ENCODE results near the gene TBXAS1. TPM values are rescaled to one million over a fixed set of nuclear protein-coding genes. Genes with fewer than 3 reads are reported as not detected.
A peak's percentile ranks its signal among the peaks of the same experiment; 100 is the strongest.

TBXAS1 gene
- total RNA-seq, 2 experiments from 2014 or later = 8.8 to 11.8 TPM

DNA sequence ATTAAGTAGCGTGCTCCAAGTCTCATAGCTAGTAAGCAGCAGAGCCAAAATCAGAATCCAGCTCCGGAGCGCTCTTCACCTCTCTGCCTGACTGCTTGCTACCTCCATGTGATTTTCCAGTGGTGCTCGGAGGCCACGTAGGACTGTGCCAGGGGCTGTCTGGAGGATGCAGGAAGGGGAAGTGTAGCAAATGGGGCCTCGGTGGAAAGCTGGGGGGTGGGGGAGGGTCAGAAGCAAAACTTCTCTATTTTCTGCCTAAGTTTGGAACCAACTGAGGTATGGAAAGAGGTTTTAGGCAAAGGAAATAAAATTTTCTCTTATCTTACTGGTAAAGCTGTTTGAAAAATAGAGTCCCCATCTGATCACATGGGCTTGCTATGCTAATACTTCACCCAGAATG, 108.7 kb downstream of the TBXAS1 start:
- Mint-ChIP-seq H3K27me3 (no peaks in the 10 kb centered on the region), H3K4me3 (no peak overlapping the region), H3K9me3 (no peaks in the 10 kb centered on the region), H3K36me3 (ENCODE audit: low read depth) (peaks cover 3% of the 10 kb centered on the region), H3K4me1 (peaks cover 14% of the 10 kb centered on the region), H3K27ac (no peak overlapping the region)
- ChIA-PET CTCF (no interaction called here), POLR2A (no interaction called here)
- no peak for DNase-seq

DNA sequence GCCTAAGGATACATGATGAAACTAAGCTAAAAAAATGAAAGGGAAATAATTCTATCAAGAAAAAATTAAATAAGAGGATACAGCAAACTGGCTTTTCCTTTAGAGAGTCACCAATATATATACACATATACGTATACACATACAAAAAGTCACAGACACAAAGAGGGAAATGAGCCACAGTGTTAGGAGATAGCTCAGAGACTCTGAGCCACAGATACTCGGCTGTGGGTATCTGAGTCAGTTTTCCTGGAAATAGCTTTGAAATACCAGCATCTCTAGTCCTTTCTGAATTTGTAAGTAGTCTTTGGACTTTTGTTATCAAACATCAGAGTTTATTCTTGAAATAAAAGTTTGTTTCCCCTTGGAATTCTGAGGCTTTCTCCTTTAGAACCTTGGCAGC, 111.8 kb downstream of the TBXAS1 start:
- Mint-ChIP-seq H3K36me3 (ENCODE audit: low read depth) (peaks cover 12% of the 10 kb centered on the region), H3K27ac (no peak overlapping the region), H3K9me3 (peaks cover 12% of the 10 kb centered on the region), H3K4me1 (peaks cover 14% of the 10 kb centered on the region), H3K27me3 (peaks cover 2% of the 10 kb centered on the region), H3K4me3 (no peak overlapping the region)
- peak; percentile 13 for DNase-seq
- ChIA-PET POLR2A (no interaction called here), CTCF (interaction anchor here (0.7 to 2.1 kb wide), 6 partner anchors 9 to 131 kb away, joined by 3 to 7 read pairs (median 6); no protein-coding TSS in a partner anchor)

DNA sequence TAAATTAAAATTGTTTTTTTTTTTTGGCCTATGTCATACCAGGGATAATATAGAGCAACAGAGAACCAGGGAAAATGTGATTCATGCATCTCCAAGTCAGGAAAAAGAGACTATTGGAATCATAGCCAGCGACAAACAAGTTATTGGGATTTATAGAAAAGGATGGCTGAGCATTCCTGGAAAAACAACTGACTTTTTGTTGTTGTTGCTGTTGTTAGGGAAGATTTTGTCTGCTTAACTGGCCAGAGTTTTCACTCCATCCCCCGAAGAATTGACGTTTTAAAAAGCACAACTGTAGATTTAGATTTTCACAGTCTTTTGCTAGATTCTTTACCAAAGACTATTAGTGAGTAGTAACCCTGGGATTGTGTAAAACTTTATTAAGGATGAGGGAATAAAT, 112.4 kb downstream of the TBXAS1 start:
- Mint-ChIP-seq H3K9me3 (peaks cover 12% of the 10 kb centered on the region), H3K4me3 (no peak overlapping the region), H3K27me3 (peaks cover 2% of the 10 kb centered on the region), H3K4me1 (peaks cover 14% of the 10 kb centered on the region), H3K36me3 (ENCODE audit: low read depth) (peaks cover 12% of the 10 kb centered on the region), H3K27ac (peak overlapping the region; percentile 23)
- no peak for DNase-seq
- CTCF ChIA-PET = interaction anchor here (0.7 to 2.1 kb wide), 6 partner anchors 10 to 131 kb away, joined by 3 to 7 read pairs (median 6); no protein-coding TSS in a partner anchor
- POLR2A ChIA-PET = no interaction called here

DNA sequence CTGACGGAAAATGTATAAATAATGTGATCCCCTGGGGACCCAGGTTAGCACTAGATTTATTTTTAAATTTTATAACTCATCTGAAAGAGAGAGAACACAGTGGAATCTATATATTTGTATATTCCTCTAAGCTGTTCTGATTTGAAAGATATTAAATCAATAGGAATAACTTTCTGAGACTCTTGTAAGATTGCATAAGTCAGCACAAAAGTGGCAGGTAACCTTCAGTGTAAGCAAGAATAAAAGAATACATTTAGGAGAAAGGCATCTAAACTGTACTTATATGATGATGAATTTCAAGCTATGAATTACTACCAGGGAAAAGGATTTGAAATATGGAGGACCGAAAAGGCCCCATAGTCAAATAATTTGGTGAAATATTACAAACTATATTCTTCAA, 112.8 kb downstream of the TBXAS1 start:
- H3K36me3 Mint-ChIP-seq (ENCODE audit: low read depth) = peaks cover 14% of the 10 kb centered on the region
- H3K4me3 Mint-ChIP-seq = no peak overlapping the region
- peaks cover 15% of the 10 kb centered on the region for H3K9me3 Mint-ChIP-seq
- H3K4me1 Mint-ChIP-seq = peaks cover 14% of the 10 kb centered on the region
- no peak for DNase-seq
- no peak overlapping the region for H3K27ac Mint-ChIP-seq
- H3K27me3 Mint-ChIP-seq = peaks cover 2% of the 10 kb centered on the region
- POLR2A ChIA-PET = no interaction called here
- CTCF ChIA-PET = interaction anchor here (1.7 kb wide), 1 partner anchor 20 kb away, joined by 5 read pairs; no protein-coding TSS in a partner anchor

DNA sequence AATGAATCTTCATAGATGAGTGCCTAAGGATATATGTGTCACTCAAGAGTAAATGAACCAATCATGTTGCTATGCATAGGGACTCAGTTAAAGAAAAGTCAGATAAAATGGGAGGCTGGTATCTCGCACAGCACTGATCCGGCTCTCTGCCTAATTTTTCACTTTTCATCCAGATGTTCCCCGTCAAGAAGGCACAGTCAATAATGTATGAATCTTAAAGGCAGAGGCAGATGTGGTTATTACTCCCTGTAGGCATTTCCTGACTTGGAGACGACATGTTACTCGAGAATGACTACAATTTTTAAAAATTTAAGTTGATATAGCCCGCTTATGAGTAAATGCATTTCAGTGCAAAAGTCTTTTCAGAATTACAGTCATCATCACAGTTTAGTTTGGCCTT, 113.6 kb downstream of the TBXAS1 start:
- H3K4me1 Mint-ChIP-seq = peaks cover 14% of the 10 kb centered on the region
- POLR2A ChIA-PET = no interaction called here
- no peak for DNase-seq
- H3K36me3 Mint-ChIP-seq (ENCODE audit: low read depth) = peaks cover 14% of the 10 kb centered on the region
- peaks cover 2% of the 10 kb centered on the region for H3K27me3 Mint-ChIP-seq
- no peak overlapping the region for H3K4me3 Mint-ChIP-seq
- peaks cover 18% of the 10 kb centered on the region for H3K9me3 Mint-ChIP-seq
- no peak overlapping the region for H3K27ac Mint-ChIP-seq
- CTCF ChIA-PET = no interaction called here

DNA sequence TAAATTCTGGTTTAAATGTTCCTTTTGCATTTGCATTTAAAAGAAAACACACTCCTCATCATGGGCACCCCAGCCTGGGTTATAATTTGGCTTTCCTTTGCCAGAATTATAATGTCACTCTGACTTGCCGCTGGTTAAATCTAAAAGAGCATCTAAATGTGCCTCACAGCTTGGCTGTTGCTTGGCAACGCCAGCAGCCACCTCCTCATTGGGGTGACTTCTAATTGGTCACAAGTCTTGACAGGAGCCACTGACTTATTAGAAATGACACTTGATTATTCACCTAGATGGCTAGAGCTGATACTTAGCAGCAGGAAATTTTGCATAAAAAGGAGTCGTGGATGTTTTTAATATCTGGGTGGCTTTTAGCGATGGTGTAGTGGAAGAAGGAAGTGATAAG, 114.3 kb downstream of the TBXAS1 start:
- POLR2A ChIA-PET = no interaction called here
- peaks cover 2% of the 10 kb centered on the region for H3K27me3 Mint-ChIP-seq
- peaks cover 13% of the 10 kb centered on the region for H3K36me3 Mint-ChIP-seq (ENCODE audit: low read depth)
- peaks cover 14% of the 10 kb centered on the region for H3K4me1 Mint-ChIP-seq
- H3K27ac Mint-ChIP-seq = no peak overlapping the region
- CTCF ChIA-PET = no interaction called here
- no peak for DNase-seq
- H3K4me3 Mint-ChIP-seq = no peak overlapping the region
- peaks cover 18% of the 10 kb centered on the region for H3K9me3 Mint-ChIP-seq

DNA sequence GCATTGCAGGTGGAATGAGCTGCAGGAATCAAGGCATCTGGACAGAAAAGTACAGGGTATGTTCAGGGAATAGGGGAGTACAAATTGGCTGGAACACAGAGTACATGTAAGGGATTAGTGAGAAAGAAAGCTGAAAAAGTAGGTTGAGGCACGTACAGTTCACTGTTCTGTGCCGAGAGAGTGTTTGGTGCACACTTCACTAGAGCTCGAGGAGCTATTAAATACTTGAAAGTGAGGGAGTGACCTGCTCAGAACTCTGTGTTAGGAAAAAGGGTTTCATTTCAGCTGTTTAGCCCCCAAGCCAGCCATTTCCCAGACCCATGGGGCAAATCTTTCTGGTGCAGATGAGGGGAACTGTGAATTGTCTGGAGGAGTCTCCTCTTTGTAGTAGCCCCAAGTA, 115.2 kb downstream of the TBXAS1 start:
- DNase-seq = no peak
- peaks cover 11% of the 10 kb centered on the region for H3K36me3 Mint-ChIP-seq (ENCODE audit: low read depth)
- H3K27me3 Mint-ChIP-seq = peaks cover 2% of the 10 kb centered on the region
- peaks cover 14% of the 10 kb centered on the region for H3K4me1 Mint-ChIP-seq
- POLR2A ChIA-PET = no interaction called here
- H3K27ac Mint-ChIP-seq = no peak overlapping the region
- CTCF ChIA-PET = interaction anchor here (0.6 to 1.2 kb wide), 4 partner anchors 15 to 622 kb away, joined by 3 to 4 read pairs (median 4); no protein-coding TSS in a partner anchor
- no peak overlapping the region for H3K4me3 Mint-ChIP-seq
- peaks cover 24% of the 10 kb centered on the region for H3K9me3 Mint-ChIP-seq

DNA sequence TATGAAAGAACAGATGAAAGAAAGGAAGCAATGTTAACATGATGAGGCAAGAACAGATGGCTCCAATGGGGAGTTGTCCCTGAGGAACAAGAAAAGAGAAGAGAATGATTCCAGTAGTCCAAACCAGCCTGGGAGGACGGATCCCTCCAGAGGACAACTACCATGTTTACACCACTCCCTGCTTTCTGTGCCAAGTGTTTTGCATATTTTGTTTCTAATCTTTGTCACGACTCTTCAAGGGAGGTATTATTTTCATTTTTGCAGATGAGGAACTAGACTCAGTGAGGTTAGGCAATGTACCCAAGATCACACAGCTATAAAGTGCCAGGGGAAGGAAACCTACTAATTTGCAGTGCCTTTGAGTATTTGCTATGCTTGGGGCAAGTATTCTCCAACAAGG, 117.5 kb downstream of the TBXAS1 start:
- ChIA-PET CTCF (interaction anchor here (1.2 to 1.4 kb wide), 2 partner anchors 20 to 326 kb away, joined by 3 read pairs; no protein-coding TSS in a partner anchor), POLR2A (no interaction called here)
- no peak overlapping the region for H3K4me3 Mint-ChIP-seq
- peaks cover 26% of the 10 kb centered on the region for H3K9me3 Mint-ChIP-seq
- no peak for DNase-seq
- peaks cover 2% of the 10 kb centered on the region for H3K27me3 Mint-ChIP-seq
- peaks cover under 1% of the 10 kb centered on the region for H3K4me1 Mint-ChIP-seq
- no peak overlapping the region for H3K27ac Mint-ChIP-seq
- H3K36me3 Mint-ChIP-seq (ENCODE audit: low read depth) = peaks cover 11% of the 10 kb centered on the region

DNA sequence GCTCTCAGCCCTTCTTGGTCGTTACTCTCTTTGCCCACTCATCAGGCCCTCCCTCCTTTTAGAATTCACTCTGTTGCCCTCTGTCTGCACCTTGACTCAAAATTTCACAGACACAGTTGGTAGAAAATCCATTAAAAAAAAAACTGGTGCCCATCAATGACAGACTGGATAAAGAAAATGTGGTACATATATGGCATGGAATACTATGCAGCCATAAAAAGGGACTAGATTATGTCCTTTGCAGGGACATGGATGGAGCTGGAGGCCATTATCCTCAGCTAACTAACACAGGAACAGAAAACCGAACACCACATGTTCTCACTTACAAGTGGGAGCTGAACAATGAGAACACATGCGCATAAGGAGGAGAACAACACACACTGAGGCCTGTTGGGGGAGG, 118.0 kb downstream of the TBXAS1 start:
- Mint-ChIP-seq H3K36me3 (ENCODE audit: low read depth) (peaks cover 11% of the 10 kb centered on the region), H3K4me3 (no peak overlapping the region), H3K27me3 (peaks cover 2% of the 10 kb centered on the region), H3K4me1 (no peaks in the 10 kb centered on the region), H3K9me3 (peaks cover 26% of the 10 kb centered on the region), H3K27ac (no peak overlapping the region)
- DNase-seq = no peak
- POLR2A ChIA-PET = no interaction called here
- CTCF ChIA-PET = interaction anchor here (1.2 to 1.4 kb wide), 2 partner anchors 19 to 326 kb away, joined by 3 read pairs; no protein-coding TSS in a partner anchor

DNA sequence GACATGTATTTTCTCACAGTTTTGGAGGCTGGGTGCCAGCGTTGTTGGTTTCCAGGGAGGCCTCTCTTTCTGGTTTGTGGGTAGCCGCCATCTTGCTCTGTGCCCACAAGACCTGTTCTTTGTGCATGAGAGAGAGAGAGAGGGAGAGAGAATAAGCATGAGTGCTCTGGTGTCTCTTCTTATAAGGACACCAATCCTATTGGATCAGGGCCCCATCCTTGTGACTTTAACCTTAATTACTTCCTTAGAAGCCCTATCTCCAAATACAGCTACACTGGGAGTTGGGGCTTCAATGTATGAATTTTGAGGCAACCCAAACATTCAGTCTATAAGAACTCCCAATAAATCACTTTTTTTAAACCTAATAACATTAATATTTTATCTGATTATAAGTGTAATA, 119.1 kb downstream of the TBXAS1 start:
- CTCF ChIA-PET = interaction anchor here (1.4 kb wide), 1 partner anchor 327 kb away, joined by 3 read pairs; no protein-coding TSS in a partner anchor
- H3K4me3 Mint-ChIP-seq = no peak overlapping the region
- H3K36me3 Mint-ChIP-seq (ENCODE audit: low read depth) = peaks cover 11% of the 10 kb centered on the region
- DNase-seq = no peak
- H3K4me1 Mint-ChIP-seq = no peaks in the 10 kb centered on the region
- H3K27me3 Mint-ChIP-seq = peaks cover 2% of the 10 kb centered on the region
- POLR2A ChIA-PET = no interaction called here
- H3K27ac Mint-ChIP-seq = no peak overlapping the region
- H3K9me3 Mint-ChIP-seq = peaks cover 26% of the 10 kb centered on the region

DNA sequence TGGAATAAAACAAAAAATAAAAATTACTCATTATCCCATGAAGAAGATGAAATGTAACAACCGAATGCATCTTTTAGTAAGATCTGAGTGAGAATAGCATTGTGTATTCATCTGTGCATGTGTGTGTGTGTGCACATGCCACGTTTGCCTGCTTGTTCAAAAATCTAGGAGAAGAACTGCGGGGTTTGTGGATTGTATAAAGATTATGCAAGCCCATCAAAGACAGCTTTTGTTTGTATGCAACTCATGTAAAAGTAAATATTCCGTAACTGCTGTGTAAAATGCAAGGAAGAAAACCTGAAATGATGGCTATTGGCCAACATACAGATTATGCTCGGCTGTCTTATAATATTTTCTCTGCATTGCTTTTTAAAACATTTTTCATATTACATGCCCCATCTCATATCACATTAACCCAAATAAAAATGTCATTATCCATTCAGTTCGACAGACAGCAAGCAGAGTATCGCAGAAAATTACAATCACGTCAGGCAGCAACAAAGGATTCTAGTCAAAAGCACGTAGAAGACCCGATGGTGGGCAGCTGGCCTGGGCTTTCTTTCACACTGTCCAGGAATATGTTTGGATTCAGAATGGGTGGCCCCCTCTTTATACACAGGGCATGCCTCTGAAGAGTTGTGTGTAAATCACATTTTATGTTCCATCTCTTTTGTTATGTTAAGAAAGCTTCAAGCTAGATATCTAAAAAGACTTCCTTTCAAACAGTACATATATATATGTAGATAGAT, 119.7 kb downstream of the TBXAS1 start:
- H3K36me3 Mint-ChIP-seq (ENCODE audit: low read depth) = peaks cover 11% of the 10 kb centered on the region
- POLR2A ChIA-PET = no interaction called here
- CTCF ChIA-PET = no interaction called here
- no peak overlapping the region for H3K4me3 Mint-ChIP-seq
- H3K4me1 Mint-ChIP-seq = no peaks in the 10 kb centered on the region
- no peak overlapping the region for H3K27ac Mint-ChIP-seq
- DNase-seq = no peak
- peaks cover 26% of the 10 kb centered on the region for H3K9me3 Mint-ChIP-seq
- H3K27me3 Mint-ChIP-seq = peaks cover 2% of the 10 kb centered on the region

DNA sequence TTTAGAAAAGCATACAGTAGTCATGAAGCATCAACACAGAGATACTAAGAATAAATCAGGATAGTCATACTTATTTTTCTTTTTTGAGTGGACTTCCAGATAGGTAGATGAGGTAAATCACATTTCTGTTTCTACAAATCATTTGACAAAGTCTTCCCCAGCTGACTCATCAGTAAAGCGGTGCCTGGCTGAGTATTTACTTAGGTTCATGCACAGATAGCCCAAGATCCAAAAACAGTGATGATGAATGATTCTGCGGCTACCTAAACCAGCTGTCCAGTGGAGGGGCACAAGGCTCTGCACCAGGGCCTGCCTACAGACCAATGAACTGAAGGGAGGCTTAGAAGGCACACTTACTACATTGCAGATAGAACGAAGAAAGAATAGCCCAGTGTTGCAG, 120.6 kb downstream of the TBXAS1 start:
- no peaks in the 10 kb centered on the region for H3K4me1 Mint-ChIP-seq
- DNase-seq = no peak
- no peak overlapping the region for H3K4me3 Mint-ChIP-seq
- ChIA-PET CTCF (interaction anchor here (0.6 to 0.7 kb wide), 3 partner anchors 32 to 968 kb away, joined by 3 to 5 read pairs (median 4); no protein-coding TSS in a partner anchor), POLR2A (no interaction called here)
- peaks cover 8% of the 10 kb centered on the region for H3K36me3 Mint-ChIP-seq (ENCODE audit: low read depth)
- peaks cover 26% of the 10 kb centered on the region for H3K9me3 Mint-ChIP-seq
- peaks cover 2% of the 10 kb centered on the region for H3K27me3 Mint-ChIP-seq
- H3K27ac Mint-ChIP-seq = no peak overlapping the region

DNA sequence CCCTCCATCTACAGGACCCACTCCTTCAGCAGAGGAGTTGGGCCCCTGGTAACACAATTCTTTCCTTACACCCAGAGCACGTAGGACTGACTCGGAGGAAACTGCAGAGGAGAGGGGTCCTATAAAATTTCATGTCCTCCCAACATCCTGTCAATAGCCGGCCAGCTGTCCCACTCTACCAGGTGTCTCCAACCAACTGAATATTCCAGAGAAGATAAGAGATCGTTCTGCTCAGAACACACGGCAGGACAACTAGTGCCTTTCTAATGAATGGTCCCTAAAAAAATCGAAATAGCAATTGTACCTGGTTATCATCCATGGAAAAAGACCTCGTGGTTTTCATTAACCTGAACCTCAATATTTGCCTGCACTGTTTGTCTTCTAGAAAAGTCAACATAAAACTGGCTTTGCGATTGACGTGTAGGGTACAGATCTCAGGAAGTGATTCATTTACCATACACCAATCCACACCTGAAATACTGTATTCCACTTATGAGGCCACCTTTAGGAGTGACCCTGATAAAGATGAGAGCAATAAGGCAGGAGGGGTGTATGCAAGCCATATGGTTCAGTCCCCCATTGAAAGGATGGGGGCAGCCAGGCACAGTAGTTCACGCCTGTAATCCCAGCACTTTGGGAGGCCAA, 121.9 kb downstream of the TBXAS1 start:
- no peak for DNase-seq
- H3K27ac Mint-ChIP-seq = no peak overlapping the region
- H3K4me1 Mint-ChIP-seq = no peaks in the 10 kb centered on the region
- CTCF ChIA-PET = no interaction called here
- POLR2A ChIA-PET = no interaction called here
- no peak overlapping the region for H3K4me3 Mint-ChIP-seq
- no peaks in the 10 kb centered on the region for H3K27me3 Mint-ChIP-seq
- peaks cover 14% of the 10 kb centered on the region for H3K9me3 Mint-ChIP-seq
- H3K36me3 Mint-ChIP-seq (ENCODE audit: low read depth) = peaks cover 2% of the 10 kb centered on the region
